Renal pelvis (tissue), 4 donors: ENCODE data around the gene CTNNBIP1. TPM values are rescaled to one million over a fixed set of nuclear protein-coding genes. Genes with fewer than 3 reads are reported as not detected.

Source experiments
- DNase-seq: peaks from one replicate; pipeline ENCODE4 v3.0.0-alpha.2; 2013
- polyA plus RNA-seq, 3 donors: library from polyadenylated mRNA; unstranded; fragments of 120-200 nt; gene quantifications; one replicate each; pipeline ENCODE4 v1.2.1, GENCODE V29; 2013; ENCODE audit not compliant: insufficient read length in 3 of 3

CTNNBIP1 gene
- polyA plus RNA-seq, 3 donors = 29.0 to 37.8 (median 33.4) TPM

DNA sequence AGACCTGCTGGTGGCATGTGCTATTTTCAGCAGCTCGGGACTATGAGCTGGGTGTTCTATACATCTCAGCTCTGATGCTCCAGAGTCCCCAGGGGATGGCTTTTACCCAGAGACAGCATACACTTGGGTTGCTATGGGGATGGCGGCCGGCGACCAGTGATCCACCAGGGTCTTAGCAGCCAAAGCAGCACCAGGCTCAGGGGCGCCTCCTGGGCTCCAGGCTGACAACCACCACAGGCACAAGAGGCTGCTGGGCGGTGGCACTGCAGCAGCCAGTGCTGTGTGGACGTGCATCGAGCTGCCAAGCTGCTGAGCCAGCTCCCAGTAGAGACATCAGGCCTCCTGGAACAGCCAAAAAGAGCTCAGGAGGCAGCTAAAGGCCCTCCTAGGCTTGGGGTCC lies 48.7 kb downstream of the CTNNBIP1 start:
- DNase-seq = no peak

- no peak for DNase-seq
These were observed 49.2 kb downstream of the CTNNBIP1 start for GRCh38 chr1:9860887-9861286.

GRCh38 chr1:9859281-9860014 lies 50.6 kb downstream of the CTNNBIP1 start:
- DNase-seq = no peak

GRCh38 chr1:9858293-9859035 lies 51.6 kb downstream of the CTNNBIP1 start:
- no peak for DNase-seq

DNA sequence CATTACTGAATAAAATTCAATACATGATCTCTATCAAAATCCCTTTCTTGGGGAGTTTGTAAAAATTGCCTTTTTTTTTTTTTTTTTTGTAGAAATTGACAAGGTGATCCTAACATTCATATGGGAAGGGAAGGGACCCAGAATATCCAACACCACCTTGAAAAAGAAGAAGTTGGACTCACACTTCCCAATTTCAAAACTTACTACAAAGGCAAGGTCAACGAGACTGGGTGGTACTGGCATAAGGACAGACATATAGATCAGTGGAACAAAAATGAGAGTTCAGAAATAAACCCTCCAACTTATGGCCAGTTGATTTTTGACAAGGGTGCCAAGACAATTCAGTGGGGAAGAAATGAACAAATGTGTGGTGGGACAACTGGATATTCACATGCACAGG lies 54.9 kb downstream of the CTNNBIP1 start:
- no peak for DNase-seq

- DNase-seq = no peak
These were observed 56.8 kb downstream of the CTNNBIP1 start for GRCh38 chr1:9853249-9853595.

DNA sequence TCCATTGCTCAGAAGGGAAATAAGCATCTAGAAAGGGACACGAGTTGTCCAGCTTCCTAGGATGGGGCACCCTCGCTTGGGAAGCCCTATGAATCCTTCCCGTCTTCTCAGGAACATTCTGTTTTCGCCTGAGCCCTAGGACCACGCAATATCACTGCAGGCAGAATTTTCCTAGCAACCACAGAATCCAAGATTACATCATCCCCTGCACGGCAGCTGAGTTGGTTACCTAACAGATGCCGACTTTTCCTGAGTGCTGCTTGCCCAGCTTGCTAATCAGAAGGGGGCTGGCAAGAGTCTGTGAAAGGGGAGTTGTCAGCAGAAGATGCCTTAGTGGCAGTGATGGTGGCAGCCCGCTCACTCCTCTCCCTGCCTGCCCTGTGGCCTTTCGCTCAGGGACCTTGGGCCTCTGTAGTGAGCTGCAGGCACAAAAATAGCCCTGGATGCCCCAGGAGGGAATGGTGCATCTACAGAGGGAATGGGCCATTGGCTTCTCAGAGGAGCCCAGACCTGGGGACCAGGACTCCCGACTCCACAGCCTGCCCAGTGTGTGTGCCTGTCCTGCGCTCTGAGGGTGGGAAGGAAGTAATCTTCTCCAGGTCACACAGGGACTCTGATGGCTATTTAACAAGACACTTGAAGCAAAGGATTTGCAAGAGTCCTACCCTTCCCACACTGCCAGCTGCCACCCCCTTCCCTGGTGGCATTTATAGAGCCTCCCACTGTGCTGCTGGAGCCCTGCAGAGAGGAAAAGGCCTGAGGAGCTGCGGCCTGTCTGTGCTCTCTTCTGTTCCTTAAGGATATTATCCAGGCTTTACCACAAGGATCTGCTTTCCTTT lies 57.4 kb downstream of the CTNNBIP1 start:
- no peak for DNase-seq

DNA sequence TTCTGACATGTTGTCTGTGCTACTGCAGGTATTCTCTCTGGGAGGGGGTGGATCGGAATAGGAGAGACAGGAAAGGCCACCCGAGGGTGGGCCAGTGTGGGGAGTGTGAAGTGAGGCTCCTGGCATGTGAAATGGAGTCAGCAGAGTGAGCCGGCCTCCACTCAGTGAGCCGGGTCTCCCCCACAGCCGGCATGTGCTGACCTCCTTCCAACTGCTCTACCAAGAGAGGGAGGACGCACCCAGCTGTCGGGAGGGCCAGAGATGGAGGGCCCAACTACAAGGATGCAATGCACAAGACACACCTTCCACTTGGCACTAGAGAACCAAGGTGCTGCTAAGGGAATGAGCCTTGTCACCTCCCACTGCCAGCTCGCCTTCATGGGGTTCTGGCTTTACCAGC lies 58.1 kb downstream of the CTNNBIP1 start:
- no peak for DNase-seq

DNA sequence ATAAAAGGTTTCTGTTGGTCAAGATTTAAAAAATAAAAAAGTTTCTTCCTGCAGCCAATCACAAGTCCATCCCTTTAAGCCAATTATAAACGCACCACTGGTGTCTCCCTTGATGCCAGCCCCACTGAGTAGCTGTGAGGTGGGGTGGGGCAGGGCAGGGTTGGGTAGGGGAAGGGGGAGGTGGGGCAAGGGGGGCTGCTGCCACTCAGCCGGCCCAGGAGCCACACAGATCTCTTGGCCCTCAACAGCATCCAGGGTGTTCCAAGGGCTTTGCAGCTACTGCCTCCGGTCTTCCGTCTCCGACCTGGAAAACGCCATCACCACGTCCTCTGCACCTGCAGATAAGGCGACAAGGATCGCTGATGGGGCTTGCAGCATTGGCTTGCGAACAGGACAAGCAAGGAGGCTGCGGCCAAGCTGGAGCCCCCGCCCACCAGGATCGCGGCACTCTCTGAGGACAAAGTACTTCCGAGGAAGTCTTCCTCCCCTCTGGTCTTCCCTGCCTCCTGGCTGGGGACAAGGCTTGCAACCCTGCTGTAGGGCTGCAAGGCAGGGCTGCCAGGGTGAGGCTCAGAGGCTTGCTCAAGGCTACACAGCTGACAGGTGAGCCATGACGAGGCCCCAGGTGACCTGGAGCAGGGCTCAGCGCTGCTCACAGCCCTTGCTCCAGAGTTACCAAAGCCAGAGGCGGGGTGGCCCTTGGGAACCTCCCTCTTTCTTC lies 59.5 kb downstream of the CTNNBIP1 start:
- DNase-seq = no peak

GRCh38 chr1:9849691-9850441 lies 60.2 kb downstream of the CTNNBIP1 start:
- DNase-seq = no peak

DNA sequence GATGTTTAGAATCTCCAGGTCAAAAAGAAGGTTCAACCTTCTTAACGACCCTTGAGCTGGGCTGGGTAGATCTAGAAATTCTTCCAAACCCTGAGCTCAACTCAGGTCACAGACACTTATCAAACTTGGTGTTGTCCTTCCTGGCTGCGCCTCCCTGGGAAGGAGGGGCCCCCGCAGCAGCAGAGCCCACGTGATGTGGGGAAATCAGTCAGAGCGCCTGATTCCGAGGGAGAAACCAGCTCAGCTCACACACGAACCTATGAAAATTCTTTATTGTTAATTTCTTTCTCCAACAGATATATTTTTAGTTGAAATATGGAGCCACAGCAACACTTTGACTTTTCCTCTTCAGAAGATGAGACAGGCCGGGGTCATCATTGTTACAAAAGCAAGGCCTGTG lies 62.0 kb downstream of the CTNNBIP1 start:
- no peak for DNase-seq

DNA sequence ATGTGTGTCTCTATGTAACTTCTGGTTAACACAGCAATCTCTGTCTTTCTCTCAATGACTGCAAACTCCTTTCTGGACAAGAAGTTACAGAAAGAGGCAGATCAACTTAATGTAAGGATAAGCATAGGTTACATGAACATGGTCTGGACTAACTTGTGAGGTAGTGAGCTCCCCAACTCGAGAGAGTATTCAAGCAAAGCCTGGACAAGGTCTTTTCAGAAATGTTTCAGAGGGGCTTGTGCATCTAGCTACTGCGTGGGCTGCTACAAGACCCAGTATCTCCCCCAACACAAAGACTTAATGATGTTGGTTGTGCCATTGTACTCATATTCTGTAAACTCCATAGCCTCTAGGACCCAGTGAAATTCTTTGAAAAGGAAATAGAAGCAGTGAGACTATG lies 62.8 kb downstream of the CTNNBIP1 start:
- DNase-seq = no peak

DNA sequence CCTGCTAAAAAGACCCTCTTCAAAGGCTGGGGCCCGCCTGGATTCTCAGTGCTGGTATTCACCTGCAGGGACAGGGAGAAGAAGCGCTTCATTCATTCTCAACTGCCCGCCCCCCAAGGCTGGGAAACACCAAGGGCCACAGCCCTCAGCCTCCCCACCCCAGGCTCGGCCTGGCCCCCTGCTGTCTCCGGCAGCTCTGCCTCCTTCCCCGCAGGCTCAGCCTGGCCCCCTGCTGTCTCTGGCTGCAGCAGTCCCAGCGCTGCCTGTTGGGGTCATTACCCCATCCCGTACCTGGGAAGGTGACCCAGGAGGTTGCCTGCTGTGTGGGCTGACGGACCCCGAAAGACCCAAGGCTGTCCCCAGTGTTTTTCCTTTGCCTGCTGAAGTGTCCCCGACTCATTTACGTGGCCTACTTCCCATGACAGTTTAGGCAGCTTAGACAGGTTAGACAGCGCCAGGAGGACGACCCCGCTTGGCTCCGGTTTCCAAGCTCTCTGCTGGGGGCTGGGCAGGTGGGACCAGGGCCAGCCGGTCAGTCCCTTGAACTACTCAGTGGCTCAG lies 63.4 kb downstream of the CTNNBIP1 start:
- no peak for DNase-seq

- no peak for DNase-seq
These were observed 64.2 kb downstream of the CTNNBIP1 start for GRCh38 chr1:9845914-9846313.

- DNase-seq = no peak
These were observed 65.3 kb downstream of the CTNNBIP1 start for GRCh38 chr1:9844756-9845155.

- DNase-seq = no peak
These were observed 66.0 kb downstream of the CTNNBIP1 start for GRCh38 chr1:9844106-9844505.

GRCh38 chr1:9843576-9843945 lies 66.5 kb downstream of the CTNNBIP1 start:
- DNase-seq = no peak

GRCh38 chr1:9842781-9843575 lies 67.1 kb downstream of the CTNNBIP1 start:
- DNase-seq = no peak

DNA sequence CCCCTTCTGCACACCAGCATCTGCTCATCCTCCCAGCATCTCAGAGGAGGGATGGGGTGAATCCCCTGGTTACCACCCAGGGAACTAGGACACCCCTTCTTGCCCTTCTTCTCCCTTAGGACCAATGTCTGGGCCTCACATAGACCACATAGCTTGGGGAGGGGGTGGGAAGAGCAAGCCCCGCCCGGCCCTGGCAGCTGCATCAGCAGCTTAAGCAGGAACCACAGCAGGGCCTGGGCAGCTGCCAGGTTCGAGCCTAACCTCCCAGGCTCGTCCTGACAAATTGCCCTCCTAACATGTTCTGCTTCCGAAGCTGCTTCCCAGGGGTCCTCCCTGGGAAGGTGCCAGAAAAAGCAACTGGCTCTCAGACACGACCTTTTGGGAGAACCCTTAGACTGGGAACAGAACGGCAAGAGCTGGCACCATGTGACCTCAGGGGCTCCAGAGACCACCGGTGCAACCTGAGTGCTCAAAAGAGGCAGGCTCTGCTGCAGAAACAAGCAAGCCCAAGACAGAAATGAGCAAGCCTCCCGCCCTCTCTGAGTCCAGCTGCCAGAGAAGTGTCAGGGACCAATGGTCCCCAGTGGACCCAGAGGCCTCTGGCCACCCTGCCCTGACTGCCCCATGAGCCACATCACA lies 67.9 kb downstream of the CTNNBIP1 start:
- no peak for DNase-seq

DNA sequence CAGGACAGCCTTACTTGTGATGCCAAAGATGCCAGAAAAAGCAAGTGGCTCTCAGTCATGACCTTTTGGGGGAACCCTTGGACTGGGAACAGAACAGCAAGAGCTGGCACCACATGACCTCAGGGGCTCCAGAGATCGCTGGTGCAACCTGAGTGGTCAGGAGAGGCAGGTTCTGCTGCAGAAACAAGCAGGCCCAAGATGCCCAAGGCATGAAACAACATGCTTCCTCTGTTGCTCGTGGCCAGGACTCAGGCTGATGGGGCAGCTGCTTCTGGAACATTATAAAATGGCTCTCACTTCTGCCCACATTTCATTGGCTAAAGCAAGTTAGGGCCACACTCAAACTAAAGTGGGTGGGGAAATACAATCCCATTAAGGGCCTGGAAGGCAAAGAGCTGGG lies 68.6 kb downstream of the CTNNBIP1 start:
- no peak for DNase-seq
